Lower leg skin (tissue), 3 donors: ENCODE results near the gene FGD3.

Experiments
- POLR2A ChIP-seq, 2 donors: fragments of 450-650 bp; IDR thresholded peaks; one replicate each; pipeline ENCODE4 v1.6.1; 2016 to 2017; ENCODE audit warnings: antibody characterized with exemption in 2 of 2, mild to moderate bottlenecking in 1 of 2, moderate library complexity in 1 of 2
- TF ChIP-seq, protein P1 (sequence below), 3 donors: fragments of 450-650 bp; IDR thresholded peaks; one replicate each; pipeline ENCODE4 v1.5.1; 2016; ENCODE audit warnings: antibody characterized with exemption in 3 of 3, mild to moderate bottlenecking in 3 of 3, moderate library complexity in 2 of 3

DNA sequence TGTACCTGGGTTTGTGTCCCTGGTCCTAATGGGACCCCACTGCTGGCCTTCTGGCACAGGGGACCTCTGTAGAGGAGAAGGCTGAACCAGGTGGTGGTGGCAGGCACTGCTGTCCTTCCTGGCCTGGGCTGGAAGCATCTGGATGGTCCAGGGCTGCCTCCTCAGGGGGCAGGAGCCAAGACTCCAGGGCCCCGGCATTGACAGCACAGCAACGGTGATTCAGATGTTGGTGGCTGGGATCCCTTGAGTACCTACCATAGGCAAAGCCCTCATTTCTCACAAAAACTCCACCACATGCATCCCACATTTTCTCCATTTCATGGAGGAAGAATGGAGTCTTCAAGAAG, 15.0 kb downstream of the FGD3 start:
- TF ChIP-seq, protein P1, sequence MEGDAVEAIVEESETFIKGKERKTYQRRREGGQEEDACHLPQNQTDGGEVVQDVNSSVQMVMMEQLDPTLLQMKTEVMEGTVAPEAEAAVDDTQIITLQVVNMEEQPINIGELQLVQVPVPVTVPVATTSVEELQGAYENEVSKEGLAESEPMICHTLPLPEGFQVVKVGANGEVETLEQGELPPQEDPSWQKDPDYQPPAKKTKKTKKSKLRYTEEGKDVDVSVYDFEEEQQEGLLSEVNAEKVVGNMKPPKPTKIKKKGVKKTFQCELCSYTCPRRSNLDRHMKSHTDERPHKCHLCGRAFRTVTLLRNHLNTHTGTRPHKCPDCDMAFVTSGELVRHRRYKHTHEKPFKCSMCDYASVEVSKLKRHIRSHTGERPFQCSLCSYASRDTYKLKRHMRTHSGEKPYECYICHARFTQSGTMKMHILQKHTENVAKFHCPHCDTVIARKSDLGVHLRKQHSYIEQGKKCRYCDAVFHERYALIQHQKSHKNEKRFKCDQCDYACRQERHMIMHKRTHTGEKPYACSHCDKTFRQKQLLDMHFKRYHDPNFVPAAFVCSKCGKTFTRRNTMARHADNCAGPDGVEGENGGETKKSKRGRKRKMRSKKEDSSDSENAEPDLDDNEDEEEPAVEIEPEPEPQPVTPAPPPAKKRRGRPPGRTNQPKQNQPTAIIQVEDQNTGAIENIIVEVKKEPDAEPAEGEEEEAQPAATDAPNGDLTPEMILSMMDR (IDR thresholded peaks at IDR 0.05): no peak
- TF ChIP-seq POLR2A (IDR thresholded peaks at IDR 0.05): no peak
